Adipocyte (in vitro differentiated cells): ENCODE data around the gene HNRNPK.

ENCODE experiments used
- DNase-seq: peaks from one replicate; pipeline ENCODE4 v3.0.0-alpha.2; 2015; ENCODE audit warnings: low read depth
- H3K27me3 ChIP-seq: replicated peaks from 2 replicates; pipeline ENCODE4 v1.7.0; 2013; ENCODE audit warnings: mild to moderate bottlenecking, low read length, moderate library complexity; ENCODE audit not compliant: control insufficient read depth, insufficient read depth
- H3K36me3 ChIP-seq: 2 replicates; pipeline ENCODE4 v1.7.0; 2013; ENCODE audit warnings: low read length, mild to moderate bottlenecking, moderate library complexity; ENCODE audit not compliant: control insufficient read depth, insufficient read depth, severe bottlenecking
- H3K4me1 ChIP-seq: 2 replicates; pipeline ENCODE4 v1.7.0; 2013; ENCODE audit warnings: mild to moderate bottlenecking, low read length, moderate library complexity; ENCODE audit not compliant: control insufficient read depth, insufficient read depth
- H3K4me3 ChIP-seq: 2 replicates; pipeline ENCODE4 v1.7.0; 2013; ENCODE audit warnings: mild to moderate bottlenecking, low read length, moderate library complexity
- H3K9ac ChIP-seq: 2 replicates; pipeline ENCODE4 v1.7.0; 2013; ENCODE audit warnings: mild to moderate bottlenecking, low read length, moderate library complexity
- H3K9me3 ChIP-seq: 2 replicates; pipeline ENCODE4 v1.7.0; 2013; ENCODE audit warnings: mild to moderate bottlenecking, low read length, moderate library complexity; ENCODE audit not compliant: control insufficient read depth

Gene HNRNPK

GRCh38 chr9:83932011-83932410 lies 48.0 kb downstream of the HNRNPK start:
- Histone ChIP-seq H3K36me3 (no peaks in the 10 kb centered on the region), H3K27me3 (no peaks in the 10 kb centered on the region), H3K4me3 (no peak overlapping the region), H3K9me3 (no peaks in the 10 kb centered on the region), H3K9ac (no peak overlapping the region), H3K4me1 (peaks cover 39% of the 10 kb centered on the region)
- DNase-seq: peak; percentile 19

GRCh38 chr9:83930881-83931280 lies 49.1 kb downstream of the HNRNPK start:
- Histone ChIP-seq H3K4me3 (no peak overlapping the region), H3K4me1 (peaks cover 31% of the 10 kb centered on the region), H3K9ac (no peak overlapping the region), H3K9me3 (no peaks in the 10 kb centered on the region), H3K27me3 (no peaks in the 10 kb centered on the region), H3K36me3 (no peaks in the 10 kb centered on the region)
- DNase-seq: no peak

GRCh38 chr9:83927591-83927990 lies 52.4 kb downstream of the HNRNPK start:
- Histone ChIP-seq H3K9me3 (no peaks in the 10 kb centered on the region), H3K36me3 (no peaks in the 10 kb centered on the region), H3K27me3 (no peaks in the 10 kb centered on the region), H3K9ac (no peak overlapping the region), H3K4me3 (no peak overlapping the region), H3K4me1 (peaks cover 1% of the 10 kb centered on the region)
- no peak for DNase-seq

- Histone ChIP-seq H3K27me3 (no peaks in the 10 kb centered on the region), H3K9ac (peak within 1 kb of the TSS; percentile 87), H3K4me1 (peaks cover 11% of the 10 kb centered on the region), H3K4me3 (peak within 1 kb of the TSS; percentile 79), H3K9me3 (no peaks in the 10 kb centered on the region), H3K36me3 (no peaks in the 10 kb centered on the region)
- peak; percentile 99 for DNase-seq
Measured at GRCh38 chr9:83920927-83921707, 58.9 kb downstream of the HNRNPK start, which contains the start of gene KIF27. KIF27 (minus strand) TSS chr9:83921432; CDS start chr9:83915591, 5,841 bp downstream.

GRCh38 chr9:83920469-83920926 lies 59.5 kb downstream of the HNRNPK start:
- no peaks in the 10 kb centered on the region for H3K27me3 ChIP-seq
- no peaks in the 10 kb centered on the region for H3K36me3 ChIP-seq
- no peaks in the 10 kb centered on the region for H3K9me3 ChIP-seq
- peaks cover 11% of the 10 kb centered on the region for H3K4me1 ChIP-seq
- DNase-seq: peak; percentile 71
- H3K4me3 ChIP-seq: peak overlapping the region; percentile 79
- H3K9ac ChIP-seq: peak overlapping the region; percentile 87

- H3K4me3 ChIP-seq: no peak overlapping the region
- H3K9me3 ChIP-seq: no peaks in the 10 kb centered on the region
- no peaks in the 10 kb centered on the region for H3K27me3 ChIP-seq
- H3K4me1 ChIP-seq: peaks cover 11% of the 10 kb centered on the region
- no peak for DNase-seq
- no peak overlapping the region for H3K9ac ChIP-seq
- H3K36me3 ChIP-seq: no peaks in the 10 kb centered on the region
Measured at GRCh38 chr9:83919111-83919510, 60.9 kb downstream of the HNRNPK start.
